EH (cell line): Measurements from ENCODE around the gene MEF2A.

Source experiments
- DNase-seq: peaks from one replicate; pipeline ENCODE4 v3.0.0-alpha.2; 2015; ENCODE audit warnings: low read depth

Gene MEF2A

DNA sequence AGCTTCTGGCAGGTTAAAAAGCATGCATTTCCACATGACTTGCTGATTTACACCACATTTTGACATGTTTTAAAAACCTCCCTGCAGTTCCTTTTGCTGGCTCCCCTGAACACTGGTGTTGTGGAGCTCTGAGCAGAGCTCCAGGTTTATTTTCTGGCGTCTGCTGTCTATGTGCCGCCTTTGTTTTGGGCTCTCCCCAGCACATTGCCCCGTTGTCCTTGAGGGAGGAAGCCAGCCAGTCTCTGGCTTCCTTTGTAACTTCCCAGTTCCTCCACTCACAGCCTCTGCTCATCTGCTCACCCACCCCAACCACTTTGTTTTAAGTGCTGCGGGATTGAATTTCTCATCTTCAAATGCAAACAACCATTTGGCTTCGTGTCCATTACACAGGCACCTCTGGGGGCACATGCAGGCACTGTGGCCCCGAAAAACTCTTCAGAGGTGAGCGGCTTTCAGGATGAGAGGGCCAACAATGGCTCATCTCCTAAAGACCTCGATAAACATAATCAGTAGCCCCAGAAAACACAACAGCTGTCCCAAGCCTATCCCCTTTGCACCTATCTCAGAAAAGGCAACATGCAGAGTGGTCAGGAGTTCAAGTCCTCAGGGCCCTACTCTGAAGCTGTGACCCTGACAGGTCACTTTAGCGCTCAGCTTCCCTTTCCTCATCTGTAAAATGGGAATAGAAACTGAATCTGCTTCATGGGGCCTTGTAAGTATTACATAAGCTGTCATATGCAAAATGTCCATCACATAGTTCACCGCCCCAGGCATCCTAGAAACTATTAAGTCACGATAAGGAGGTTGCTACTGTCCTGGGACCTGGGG, 1.3 kb upstream of the MEF2A start:
- peak; percentile 33 for DNase-seq

- DNase-seq: no peak
Measured at GRCh38 chr15:99565049-99565298, 810 bp upstream of the MEF2A start.

GRCh38 chr15:99566157-99566897, 543 bp downstream of the MEF2A start:
- peak; percentile 20 for DNase-seq

GRCh38 chr15:99568625-99569352, 3.0 kb downstream of the MEF2A start:
- peak; percentile 41 for DNase-seq

DNA sequence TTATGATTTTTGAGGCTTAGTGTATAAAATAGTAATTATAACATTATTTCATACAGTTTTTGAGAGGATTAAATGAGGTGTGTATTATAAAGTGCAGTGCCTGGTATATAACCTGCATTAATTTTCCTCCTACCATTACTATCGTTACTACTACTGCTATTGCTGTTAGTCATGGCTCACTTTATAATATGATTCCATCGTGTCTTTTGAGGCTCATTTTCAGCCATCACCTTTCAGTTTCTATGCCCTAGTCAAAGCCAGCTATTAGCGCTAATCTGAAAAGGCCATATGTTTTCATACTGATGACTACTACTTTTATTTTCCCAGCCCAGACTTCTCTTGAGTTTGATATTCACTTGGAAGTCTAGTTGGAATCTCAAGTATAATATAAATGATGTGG, 5.5 kb downstream of the MEF2A start:
- no peak for DNase-seq

GRCh38 chr15:99574048-99574447, 8.3 kb downstream of the MEF2A start:
- no peak for DNase-seq

- no peak for DNase-seq
Measured at GRCh38 chr15:99574502-99574901, 8.7 kb downstream of the MEF2A start.

DNA sequence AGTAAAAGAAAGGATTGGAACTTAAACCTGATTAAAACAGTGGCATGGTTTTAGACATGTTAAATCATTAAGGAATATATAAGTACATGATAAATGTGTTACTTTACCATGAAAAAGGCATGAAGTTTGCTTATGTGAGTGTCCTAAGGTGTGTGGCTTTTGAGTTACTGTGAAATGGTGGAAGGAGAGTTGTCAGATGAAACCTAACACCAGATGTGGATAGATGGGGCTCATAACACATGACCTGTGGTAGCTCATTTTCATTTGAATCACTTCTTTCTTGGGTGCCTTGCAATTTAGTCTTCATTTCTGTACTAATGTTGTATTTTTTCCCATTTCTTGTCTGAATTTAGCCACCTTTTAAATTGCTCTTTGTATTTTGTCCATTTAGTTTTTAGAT, 13.0 kb downstream of the MEF2A start:
- DNase-seq: peak; percentile 12

- DNase-seq: peak; percentile 49
Measured at GRCh38 chr15:99580076-99580475, 14.3 kb downstream of the MEF2A start.

GRCh38 chr15:99582508-99582960, 16.8 kb downstream of the MEF2A start:
- DNase-seq: no peak

- no peak for DNase-seq
Measured at GRCh38 chr15:99584081-99584600, 18.4 kb downstream of the MEF2A start.

DNA sequence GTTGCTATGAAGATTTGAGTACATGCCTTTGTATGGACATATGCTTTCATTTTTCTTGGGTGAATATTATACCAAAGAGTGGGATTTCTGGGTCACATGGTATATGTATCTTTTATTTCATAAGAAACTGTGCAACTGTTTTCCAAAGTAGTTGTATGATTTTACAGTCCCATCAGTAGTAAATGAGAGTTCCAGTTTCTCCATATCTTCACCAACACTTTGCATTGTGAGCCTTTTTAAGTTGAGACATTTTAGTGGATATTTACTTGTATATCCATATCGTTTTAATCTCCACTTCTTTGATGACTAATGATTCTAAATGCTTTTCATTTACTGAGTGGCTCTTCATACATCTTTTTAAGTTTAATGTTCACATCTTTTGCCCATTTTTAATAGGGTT, 20.3 kb downstream of the MEF2A start:
- DNase-seq: no peak

GRCh38 chr15:99589801-99590200, 24.0 kb downstream of the MEF2A start:
- DNase-seq: no peak

GRCh38 chr15:99590913-99591646, 25.3 kb downstream of the MEF2A start:
- no peak for DNase-seq

- DNase-seq: peak; percentile 59
Measured at GRCh38 chr15:99592145-99592791, 26.5 kb downstream of the MEF2A start.

GRCh38 chr15:99593070-99593469, 27.3 kb downstream of the MEF2A start:
- DNase-seq: no peak

DNA sequence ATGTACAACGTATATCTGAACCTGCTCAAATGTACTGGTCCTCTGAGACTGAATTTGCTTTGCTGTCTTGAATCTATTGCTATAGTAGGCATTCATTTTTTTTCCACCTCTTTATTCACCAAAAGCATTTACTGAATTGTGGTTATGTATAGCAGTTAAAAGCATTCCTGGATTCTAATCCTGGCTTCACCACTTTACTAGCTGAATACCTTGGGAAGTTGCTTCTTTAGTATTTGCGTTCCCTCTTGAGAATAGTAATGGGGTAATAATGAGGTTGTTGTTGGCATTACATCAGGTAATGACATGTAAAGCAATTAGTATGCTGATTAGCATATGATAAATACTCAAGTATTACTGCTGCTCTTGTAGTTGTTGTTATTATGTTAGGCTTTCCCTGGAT, 29.1 kb downstream of the MEF2A start:
- no peak for DNase-seq

DNA sequence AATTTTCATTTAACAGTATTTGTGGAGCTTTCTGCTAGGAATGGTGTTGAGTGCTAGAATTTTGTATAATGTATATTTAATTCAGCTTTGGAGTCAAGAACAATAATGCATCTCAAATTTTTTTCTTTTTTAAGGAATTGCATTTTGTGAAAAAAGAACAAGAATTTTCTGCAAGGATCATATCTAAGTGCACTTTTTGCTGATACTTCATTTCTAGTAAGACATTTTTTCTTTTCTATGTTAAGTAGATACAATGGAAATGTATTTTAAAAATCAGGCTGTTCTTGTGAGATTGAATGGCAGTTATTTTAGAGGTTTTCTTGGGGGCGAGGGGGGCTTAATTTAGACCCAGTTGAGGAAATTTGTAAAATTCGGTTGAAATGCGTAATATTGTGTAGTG, 32.5 kb downstream of the MEF2A start:
- no peak for DNase-seq

GRCh38 chr15:99603828-99604227, 38.0 kb downstream of the MEF2A start:
- DNase-seq: peak; percentile 19

GRCh38 chr15:99604865-99605264, 39.1 kb downstream of the MEF2A start:
- no peak for DNase-seq

GRCh38 chr15:99605490-99605931, 39.7 kb downstream of the MEF2A start:
- DNase-seq: no peak
